Measurements from ENCODE around the gene MAPKAPK5.

The MAPKAPK5 gene

GRCh38 chr12:111887926-111888745 is 46.1 kb downstream of the MAPKAPK5 start:
- H3K4me2 ChIP-seq = no peak overlapping the region
- H3K79me2 ChIP-seq (ENCODE audit: insufficient read depth, low read depth) = no peaks in the 10 kb centered on the region
- H3K4me3 ChIP-seq (IDR thresholded peaks at IDR 0.05; ENCODE audit: insufficient read depth, low read depth, low read length) = no peak overlapping the region
- TF ChIP-seq, protein P1, sequence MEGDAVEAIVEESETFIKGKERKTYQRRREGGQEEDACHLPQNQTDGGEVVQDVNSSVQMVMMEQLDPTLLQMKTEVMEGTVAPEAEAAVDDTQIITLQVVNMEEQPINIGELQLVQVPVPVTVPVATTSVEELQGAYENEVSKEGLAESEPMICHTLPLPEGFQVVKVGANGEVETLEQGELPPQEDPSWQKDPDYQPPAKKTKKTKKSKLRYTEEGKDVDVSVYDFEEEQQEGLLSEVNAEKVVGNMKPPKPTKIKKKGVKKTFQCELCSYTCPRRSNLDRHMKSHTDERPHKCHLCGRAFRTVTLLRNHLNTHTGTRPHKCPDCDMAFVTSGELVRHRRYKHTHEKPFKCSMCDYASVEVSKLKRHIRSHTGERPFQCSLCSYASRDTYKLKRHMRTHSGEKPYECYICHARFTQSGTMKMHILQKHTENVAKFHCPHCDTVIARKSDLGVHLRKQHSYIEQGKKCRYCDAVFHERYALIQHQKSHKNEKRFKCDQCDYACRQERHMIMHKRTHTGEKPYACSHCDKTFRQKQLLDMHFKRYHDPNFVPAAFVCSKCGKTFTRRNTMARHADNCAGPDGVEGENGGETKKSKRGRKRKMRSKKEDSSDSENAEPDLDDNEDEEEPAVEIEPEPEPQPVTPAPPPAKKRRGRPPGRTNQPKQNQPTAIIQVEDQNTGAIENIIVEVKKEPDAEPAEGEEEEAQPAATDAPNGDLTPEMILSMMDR (conservative IDR thresholded peaks at IDR 0.05; ENCODE audit: low read depth, low read length) = no peak
- no peak overlapping the region for H3K9ac ChIP-seq
- H3K36me3 ChIP-seq (ENCODE audit: insufficient read depth) = no peaks in the 10 kb centered on the region; the same call in 1 of the 2 replicates
- H2AFZ ChIP-seq (ENCODE audit: low read depth) = no peak overlapping the region
- no peaks in the 10 kb centered on the region for H4K20me1 ChIP-seq (ENCODE audit: insufficient read depth)
- no peaks in the 10 kb centered on the region for H3K27me3 ChIP-seq (ENCODE audit: insufficient read depth, low read depth)
- H3K27ac ChIP-seq = no peak overlapping the region
- no peaks in the 10 kb centered on the region for H3K4me1 ChIP-seq (ENCODE audit: low read depth, poor library complexity, severe bottlenecking)

DNA sequence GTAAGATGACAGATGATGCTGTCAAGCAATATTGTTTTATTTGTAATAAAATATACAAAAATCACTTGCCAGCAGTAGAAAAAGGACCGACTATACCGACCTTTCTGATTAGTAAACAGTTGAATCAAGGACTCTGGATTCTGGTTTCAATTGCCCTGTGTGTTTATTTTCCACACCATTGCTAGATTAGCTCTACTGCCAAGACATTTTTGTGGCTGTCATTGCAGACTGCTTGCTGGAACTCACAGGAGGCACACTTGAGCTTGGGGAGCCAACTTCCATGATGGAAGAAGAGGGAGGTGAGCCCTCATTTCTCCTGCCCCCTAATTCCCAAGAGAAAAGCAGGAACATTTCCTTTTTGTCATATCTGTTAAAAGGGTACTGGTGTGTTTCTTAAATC is 51.3 kb downstream of the MAPKAPK5 start:
- H3K4me2 ChIP-seq = no peak overlapping the region
- no peak overlapping the region for H3K27ac ChIP-seq
- no peaks in the 10 kb centered on the region for H4K20me1 ChIP-seq (ENCODE audit: insufficient read depth)
- H3K27me3 ChIP-seq (ENCODE audit: insufficient read depth, low read depth) = no peaks in the 10 kb centered on the region
- H3K9ac ChIP-seq = no peak overlapping the region
- no peaks in the 10 kb centered on the region for H3K4me1 ChIP-seq (ENCODE audit: low read depth, poor library complexity, severe bottlenecking)
- no peaks in the 10 kb centered on the region for H3K79me2 ChIP-seq (ENCODE audit: insufficient read depth, low read depth)
- no peak overlapping the region for H2AFZ ChIP-seq (ENCODE audit: low read depth)
- no peak overlapping the region for H3K4me3 ChIP-seq (IDR thresholded peaks at IDR 0.05; ENCODE audit: insufficient read depth, low read depth, low read length)
- TF ChIP-seq, protein P1 (conservative IDR thresholded peaks at IDR 0.05; ENCODE audit: low read depth, low read length) = no peak
- no peaks in the 10 kb centered on the region for H3K36me3 ChIP-seq (ENCODE audit: insufficient read depth)

GRCh38 chr12:111894556-111894955 is 52.5 kb downstream of the MAPKAPK5 start:
- Histone ChIP-seq H4K20me1 (ENCODE audit: insufficient read depth) (no peaks in the 10 kb centered on the region), H3K36me3 (ENCODE audit: insufficient read depth) (no peaks in the 10 kb centered on the region), H3K9ac (no peak overlapping the region), H3K27ac (no peak overlapping the region), H3K4me1 (ENCODE audit: low read depth, poor library complexity, severe bottlenecking) (no peaks in the 10 kb centered on the region), H3K4me3 (IDR thresholded peaks at IDR 0.05; ENCODE audit: insufficient read depth, low read depth, low read length) (no peak overlapping the region), H3K4me2 (no peak overlapping the region), H3K79me2 (ENCODE audit: insufficient read depth, low read depth) (no peaks in the 10 kb centered on the region), H3K27me3 (ENCODE audit: insufficient read depth, low read depth) (no peaks in the 10 kb centered on the region), H2AFZ (ENCODE audit: low read depth) (no peak overlapping the region)
- TF ChIP-seq, protein P1 (conservative IDR thresholded peaks at IDR 0.05; ENCODE audit: low read depth, low read length) = no peak

DNA sequence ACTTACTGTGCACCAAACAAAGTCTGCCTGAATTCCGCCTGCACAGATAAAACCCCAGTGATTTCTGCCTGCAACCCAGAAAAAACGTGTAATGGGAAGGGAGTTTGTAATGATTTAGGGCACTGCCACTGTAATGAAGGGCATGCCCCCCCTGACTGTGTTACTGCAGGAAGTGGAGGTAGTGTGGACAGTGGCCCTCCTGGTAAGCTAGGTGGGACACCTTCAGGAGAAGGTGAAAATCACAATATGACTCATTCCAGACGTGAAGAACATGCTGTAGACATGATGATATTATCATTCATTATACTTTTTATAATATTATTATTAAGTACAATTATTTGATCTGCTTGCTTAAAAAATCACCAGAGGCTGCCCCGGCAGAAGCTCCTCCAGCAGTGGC is 59.2 kb downstream of the MAPKAPK5 start:
- Histone ChIP-seq H3K27me3 (ENCODE audit: insufficient read depth, low read depth) (no peaks in the 10 kb centered on the region), H3K79me2 (ENCODE audit: insufficient read depth, low read depth) (no peaks in the 10 kb centered on the region), H3K4me2 (no peak overlapping the region), H3K9ac (no peak overlapping the region), H3K4me3 (IDR thresholded peaks at IDR 0.05; ENCODE audit: insufficient read depth, low read depth, low read length) (no peak overlapping the region), H2AFZ (ENCODE audit: low read depth) (no peak overlapping the region), H3K4me1 (ENCODE audit: low read depth, poor library complexity, severe bottlenecking) (no peaks in the 10 kb centered on the region), H4K20me1 (ENCODE audit: insufficient read depth) (no peaks in the 10 kb centered on the region), H3K27ac (no peak overlapping the region), H3K36me3 (ENCODE audit: insufficient read depth) (no peaks in the 10 kb centered on the region)
- TF ChIP-seq, protein P1 (conservative IDR thresholded peaks at IDR 0.05; ENCODE audit: low read depth, low read length) = no peak

Data from KMS-11 (cell line).